GM21515 (cell line): Measurements from ENCODE around the gene ATAD2B.

Experiments used
- ATAC-seq: cut with Tn5 transposase; IDR thresholded peaks from one replicate; pipeline ENCODE4 v1.9.1; 2021; ENCODE audit not compliant: unreplicated experiment

Gene ATAD2B

GRCh38 chr2:23838996-23839395, 87.9 kb downstream of the ATAD2B start:
- no peak for ATAC-seq

DNA sequence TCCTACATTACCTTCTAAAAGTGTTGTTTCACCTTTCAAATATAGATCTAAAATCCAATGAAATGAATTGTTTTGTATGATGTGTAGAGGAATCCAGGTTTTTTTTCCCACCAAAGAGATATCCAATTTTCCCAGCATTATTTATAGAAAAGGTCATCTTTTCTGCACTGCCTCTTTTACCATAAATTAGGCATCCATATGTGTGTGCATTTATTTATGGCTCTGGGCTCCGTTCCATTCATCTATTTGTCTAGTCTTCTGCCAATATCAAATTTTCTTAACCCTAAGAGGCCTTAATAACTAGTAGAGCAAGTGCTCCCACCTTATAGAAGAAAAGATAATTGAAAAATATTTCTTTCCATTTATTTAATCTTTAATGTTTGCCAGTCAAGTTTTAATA, 88.3 kb downstream of the ATAD2B start:
- ATAC-seq = no peak

- ATAC-seq = no peak
These were observed 89.1 kb downstream of the ATAD2B start for GRCh38 chr2:23837871-23838270.

DNA sequence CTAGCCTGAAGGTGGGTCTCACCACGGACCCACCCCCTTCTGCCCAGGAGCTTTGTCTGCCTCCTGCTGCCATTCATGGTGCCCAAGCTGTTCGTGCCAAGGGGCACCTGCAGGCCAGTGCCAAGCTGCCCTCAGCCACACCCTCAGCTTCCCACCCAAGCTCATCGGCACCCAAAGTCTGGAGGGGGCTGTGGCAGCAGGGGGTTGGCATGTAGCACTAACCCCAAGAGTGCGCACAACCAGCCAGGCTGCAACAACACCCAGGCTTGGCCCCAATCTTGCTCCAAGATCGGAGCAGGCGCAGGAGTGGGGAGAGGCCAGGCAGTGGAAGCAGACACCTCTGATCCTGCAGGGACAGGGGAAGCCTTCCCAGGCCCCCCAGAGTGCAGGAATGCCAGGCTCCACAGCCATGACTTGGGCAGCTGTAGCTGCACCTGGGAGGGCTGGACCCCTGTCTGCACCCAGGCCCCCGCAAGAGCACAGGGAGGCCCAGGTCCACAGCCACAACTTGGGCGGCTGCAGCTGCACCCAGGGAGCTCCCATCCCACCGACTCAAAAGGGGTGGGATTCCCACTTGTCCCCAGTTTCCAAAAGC, 89.9 kb downstream of the ATAD2B start:
- no peak for ATAC-seq

GRCh38 chr2:23836505-23836904, 90.4 kb downstream of the ATAD2B start:
- ATAC-seq = no peak

GRCh38 chr2:23835988-23836387, 90.9 kb downstream of the ATAD2B start:
- no peak for ATAC-seq

- ATAC-seq = no peak
These were observed 91.5 kb downstream of the ATAD2B start for GRCh38 chr2:23835423-23835822.

DNA sequence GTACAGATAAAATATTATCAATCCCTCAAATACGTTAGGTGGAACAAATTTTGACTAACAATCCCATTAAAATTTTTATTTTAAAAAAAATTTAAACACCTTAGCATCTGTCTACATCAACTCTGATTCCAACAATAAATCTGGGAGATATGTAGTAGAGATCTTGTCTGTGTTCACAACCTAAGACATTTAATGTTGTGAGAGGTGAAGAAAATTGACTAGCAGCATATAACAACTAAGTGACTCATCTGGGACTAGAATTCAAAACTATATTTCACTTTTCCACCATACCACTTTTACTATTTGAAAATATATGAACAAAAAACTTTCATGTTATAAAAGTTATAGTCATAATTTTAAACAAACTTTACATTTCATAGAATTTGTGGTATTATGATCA, 97.9 kb downstream of the ATAD2B start:
- ATAC-seq = no peak

DNA sequence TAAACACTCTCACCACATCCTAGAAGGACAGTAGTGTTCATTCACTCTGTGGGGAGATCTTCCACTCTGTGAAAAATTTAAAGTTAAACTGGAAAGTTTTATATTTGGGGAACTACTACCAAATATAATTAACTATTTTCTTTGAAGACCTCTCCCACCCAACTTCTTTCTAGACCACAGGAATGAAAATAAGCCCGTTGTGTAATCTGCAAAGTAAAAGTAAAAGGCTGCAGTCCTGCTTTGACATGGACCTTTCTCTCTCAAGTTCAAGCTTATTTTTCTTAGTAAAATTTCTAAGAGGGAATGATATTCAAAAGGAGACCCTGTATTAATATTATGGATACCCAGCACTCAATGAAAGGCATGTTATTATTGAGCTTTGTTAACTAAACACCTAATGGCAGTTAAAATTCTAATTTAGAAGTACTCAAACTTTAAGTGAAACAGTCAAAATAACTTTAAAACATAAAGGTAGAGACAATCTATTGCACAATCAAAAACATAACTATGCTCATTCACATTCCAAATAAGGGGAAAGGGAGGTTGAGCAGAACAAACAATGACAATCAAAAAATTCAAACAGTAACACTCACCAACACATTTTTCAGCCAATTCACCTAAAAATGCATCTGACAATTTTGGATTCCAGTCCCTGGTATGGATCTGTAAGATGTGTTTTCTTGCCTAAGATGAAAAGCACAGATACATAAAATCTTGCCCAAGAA, 98.5 kb downstream of the ATAD2B start:
- no peak for ATAC-seq

DNA sequence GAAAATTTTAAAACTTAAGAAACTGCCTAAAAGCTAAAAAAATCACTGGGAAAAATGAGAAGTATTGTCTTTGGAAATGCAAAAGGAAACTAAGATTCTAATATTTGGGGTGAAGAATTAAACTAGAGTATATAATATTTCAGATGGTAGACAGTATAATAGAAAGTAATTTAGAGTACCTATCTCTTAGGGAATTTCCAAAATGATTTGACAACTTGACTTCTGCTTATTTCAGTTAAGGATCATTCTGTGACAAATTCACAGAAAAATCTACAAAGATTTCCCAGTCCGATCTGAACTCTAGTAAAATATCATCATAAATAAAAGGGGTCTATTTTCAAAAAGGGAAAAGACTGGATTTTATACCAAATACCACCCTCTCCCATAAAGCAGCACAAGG, 99.6 kb downstream of the ATAD2B start:
- ATAC-seq = no peak

DNA sequence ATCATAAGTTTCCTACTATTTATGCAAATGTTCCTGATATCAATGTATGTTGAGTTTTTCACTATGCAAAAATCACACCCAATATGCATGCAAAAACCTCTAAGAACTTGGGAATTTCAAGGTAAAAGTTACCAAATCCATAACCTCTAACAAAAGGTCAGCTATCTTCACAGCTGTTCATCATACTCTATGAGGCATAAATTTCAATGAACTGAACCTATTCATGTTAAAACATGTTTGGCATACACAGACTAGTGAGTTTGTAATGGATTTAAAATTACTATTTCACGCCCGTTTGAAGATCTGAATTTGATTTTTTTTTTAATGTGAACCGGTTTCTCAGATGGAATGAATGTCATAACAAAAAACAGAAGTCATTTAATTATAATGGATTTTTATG, 100.2 kb downstream of the ATAD2B start:
- ATAC-seq = no peak

- ATAC-seq = no peak
These were observed 100.9 kb downstream of the ATAD2B start for GRCh38 chr2:23826040-23826439.

GRCh38 chr2:23824777-23825212, 102.1 kb downstream of the ATAD2B start:
- ATAC-seq = no peak

GRCh38 chr2:23823863-23824262, 103.1 kb downstream of the ATAD2B start:
- no peak for ATAC-seq

GRCh38 chr2:23814963-23815362, 112.0 kb downstream of the ATAD2B start:
- no peak for ATAC-seq

DNA sequence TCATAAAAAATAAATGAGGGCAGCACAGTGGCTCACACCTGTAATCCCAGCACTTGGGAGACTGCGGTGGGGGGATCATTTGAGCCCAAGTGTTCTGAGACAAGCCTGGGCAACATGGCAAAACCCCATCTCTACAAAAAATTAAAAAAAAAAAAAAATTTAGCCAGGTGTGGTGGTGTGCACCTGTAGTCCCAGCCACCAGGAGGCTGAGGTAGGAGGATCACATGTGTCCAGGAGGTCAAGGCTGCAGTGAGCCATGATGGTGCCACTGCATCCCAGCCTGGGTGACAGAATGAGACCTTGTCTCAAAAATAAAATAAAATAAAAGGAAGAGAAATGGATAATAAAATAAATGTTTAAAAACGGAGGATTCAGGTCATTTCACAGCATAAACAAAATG, 113.5 kb downstream of the ATAD2B start:
- ATAC-seq = no peak

- ATAC-seq = no peak
These were observed 117.8 kb downstream of the ATAD2B start for GRCh38 chr2:23809150-23809549.

DNA sequence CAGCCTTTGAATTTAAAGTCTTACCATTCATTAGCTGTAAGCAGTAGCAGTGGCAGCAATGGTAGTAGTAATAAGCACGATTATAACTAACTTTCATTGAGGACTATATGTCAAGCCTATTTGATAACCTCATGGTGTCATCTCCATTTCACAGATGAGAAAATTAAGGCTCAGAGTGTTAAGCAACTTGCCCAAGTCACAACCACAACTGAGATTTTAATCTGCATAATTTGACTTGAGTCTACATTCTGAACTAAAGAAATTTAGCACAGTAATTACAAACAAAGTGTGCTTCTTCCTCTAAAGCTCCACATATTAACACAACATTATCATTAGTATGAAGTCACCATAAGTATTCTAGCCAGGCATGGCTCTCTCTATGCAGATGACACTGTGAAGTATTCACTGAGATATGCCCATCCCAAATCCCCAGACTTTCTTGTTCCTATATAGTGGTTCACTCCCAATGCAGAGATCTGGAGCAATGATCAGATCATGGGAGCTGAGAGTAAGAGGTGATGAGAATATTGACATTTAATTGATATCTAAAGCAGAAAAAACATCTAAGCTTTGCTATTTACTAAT, 120.2 kb downstream of the ATAD2B start:
- no peak for ATAC-seq

GRCh38 chr2:23806201-23806600, 120.7 kb downstream of the ATAD2B start:
- ATAC-seq = no peak

GRCh38 chr2:23803965-23804542, 122.9 kb downstream of the ATAD2B start:
- no peak for ATAC-seq

- no peak for ATAC-seq
These were observed 123.5 kb downstream of the ATAD2B start for GRCh38 chr2:23803264-23803964.

DNA sequence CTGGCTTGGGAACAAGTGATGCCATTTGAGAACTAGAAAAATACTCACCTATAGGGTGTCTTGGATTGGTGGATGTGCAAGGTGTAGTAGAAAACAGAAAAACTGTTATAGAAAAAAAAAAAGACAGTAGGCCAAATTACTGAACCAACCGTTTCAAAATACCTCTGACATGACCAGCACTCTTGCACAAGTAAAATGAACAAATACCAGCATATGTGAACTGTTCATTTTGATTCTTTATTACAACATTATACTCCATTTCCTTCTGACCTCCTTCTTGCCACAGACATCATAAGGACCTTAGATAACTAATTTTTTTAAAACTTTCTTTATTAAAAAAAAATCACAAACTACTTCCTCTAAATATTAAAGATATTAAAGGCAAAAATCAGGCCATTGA, 125.5 kb downstream of the ATAD2B start:
- no peak for ATAC-seq
